Uterus (tissue), 4 donors: ENCODE data around the gene AGBL1. TPM values are rescaled to one million over a fixed set of nuclear protein-coding genes. Genes with fewer than 3 reads are reported as not detected.
A peak's percentile ranks its signal among the peaks of the same experiment; 100 is the strongest.

Experiments
- DNase-seq, 2 donors: peaks; one replicate each; pipeline ENCODE4 v3.0.0-alpha.2; 2019 to 2020
- H3K27ac ChIP-seq, 2 donors: fragments of 200-600 bp; sonication (generic); 1 replicate in 1 of 2; 2 replicates in 1 of 2; pipeline ENCODE4 v1.5.1; 2016 to 2018
- H3K27me3 ChIP-seq, 2 donors: fragments of 200-600 bp; sonication (generic); one replicate each; pipeline ENCODE4 v1.5.1; 2018 to 2019; ENCODE audit warnings: control low read depth in 1 of 2
- H3K36me3 ChIP-seq, 2 donors: fragments of 200-600 bp; sonication (generic); one replicate each; pipeline ENCODE4 v1.5.1; 2019; ENCODE audit warnings: control low read depth in 1 of 2
- H3K4me1 ChIP-seq, 2 donors: fragments of 200-600 bp; sonication (generic); one replicate each; pipeline ENCODE4 v1.5.1; 2018 to 2019; ENCODE audit warnings: control low read depth in 1 of 2
- H3K4me3 ChIP-seq, 2 donors: fragments of 200-600 bp; sonication (generic); 1 replicate in 1 of 2; 2 replicates in 1 of 2; pipeline ENCODE4 v1.5.1; 2018 to 2019; ENCODE audit warnings: mild to moderate bottlenecking in 1 of 2
- H3K9me3 ChIP-seq, 2 donors: fragments of 200-600 bp; sonication (generic); one replicate each; pipeline ENCODE4 v1.5.1; 2019; ENCODE audit warnings: control low read depth in 1 of 2
- CTCF ChIP-seq, 4 experiments: fragments of 200-600 bp in 2 of 4; fragments of 450-650 bp in 2 of 4; sonication (generic) in 2 of 4; IDR thresholded peaks; one replicate each; pipeline ENCODE4 v1.5.1; 2016 to 2019; ENCODE audit warnings: antibody characterized with exemption in 4 of 4, mild to moderate bottlenecking in 2 of 4, moderate library complexity in 1 of 4
- POLR2A ChIP-seq, 2 donors: fragments of 450-650 bp; IDR thresholded peaks; one replicate each; pipeline ENCODE4 v1.6.1; 2016; ENCODE audit warnings: antibody characterized with exemption in 2 of 2, mild to moderate bottlenecking in 1 of 2, moderate library complexity in 1 of 2
- intact Hi-C: fragments of 100-400 bp; cut with DNase I; formaldehyde crosslinking; loops from one replicate; pipeline ENCODE4 v1.15.1; 2023; ENCODE audit warnings: low total_unique reads
- total RNA-seq, 4 donors: library from RNA; depleted of rRNA in 3 of 4; stranded (reverse); fragments of >200 nt in 3 of 4; gene quantifications; one replicate each; pipeline versions ENCODE4 v1.1.0 to v1.2.4, GENCODE V29; 2014 to 2023
- donor health status: DM: yes; HTN: yes; CAD: no.

Gene AGBL1
- total RNA-seq, 4 donors from 2014 or later = 0.07 TPM; not detected in 3

- DNase-seq = no peak
- H3K4me1 ChIP-seq = no peaks in the 10 kb centered on the region
- no peaks in the 10 kb centered on the region for H3K9me3 ChIP-seq
- no peaks in the 10 kb centered on the region for H3K36me3 ChIP-seq
- no peak overlapping the region for H3K27ac ChIP-seq
- no peak overlapping the region for H3K4me3 ChIP-seq
- TF ChIP-seq CTCF (IDR thresholded peaks at IDR 0.05) (no peak), POLR2A (IDR thresholded peaks at IDR 0.05) (no peak)
- intact Hi-C loops = no loop called here
- no peaks in the 10 kb centered on the region for H3K27me3 ChIP-seq
Observed at GRCh38 chr15:86590461-86590860, 510.8 kb downstream of the AGBL1 start.

GRCh38 chr15:86591158-86591557, 511.5 kb downstream of the AGBL1 start:
- no peaks in the 10 kb centered on the region for H3K4me1 ChIP-seq
- no peak for TF ChIP-seq POLR2A (IDR thresholded peaks at IDR 0.05)
- TF ChIP-seq CTCF (IDR thresholded peaks at IDR 0.05) = no peak
- H3K27ac ChIP-seq = no peak overlapping the region
- no peaks in the 10 kb centered on the region for H3K9me3 ChIP-seq
- no peaks in the 10 kb centered on the region for H3K27me3 ChIP-seq
- no peak for DNase-seq
- intact Hi-C loops = no loop called here
- no peak overlapping the region for H3K4me3 ChIP-seq
- H3K36me3 ChIP-seq = no peaks in the 10 kb centered on the region

- peak in 1 of 2 donors; percentile 29 for DNase-seq
- no peaks in the 10 kb centered on the region for H3K36me3 ChIP-seq
- no peak overlapping the region for H3K4me3 ChIP-seq
- no peaks in the 10 kb centered on the region for H3K4me1 ChIP-seq
- no peaks in the 10 kb centered on the region for H3K27me3 ChIP-seq
- TF ChIP-seq POLR2A (IDR thresholded peaks at IDR 0.05) (no peak), CTCF (IDR thresholded peaks at IDR 0.05) (no peak)
- H3K9me3 ChIP-seq = no peaks in the 10 kb centered on the region
- intact Hi-C loops = no loop called here
- H3K27ac ChIP-seq = no peak overlapping the region
Observed at GRCh38 chr15:86591994-86592735, 512.5 kb downstream of the AGBL1 start.

GRCh38 chr15:86595741-86596140, 516.1 kb downstream of the AGBL1 start:
- Histone ChIP-seq H3K9me3 (no peaks in the 10 kb centered on the region), H3K4me3 (no peak overlapping the region), H3K27me3 (no peaks in the 10 kb centered on the region), H3K36me3 (no peaks in the 10 kb centered on the region), H3K4me1 (no peaks in the 10 kb centered on the region), H3K27ac (no peak overlapping the region)
- intact Hi-C loops = no loop called here
- TF ChIP-seq CTCF (IDR thresholded peaks at IDR 0.05) (no peak), POLR2A (IDR thresholded peaks at IDR 0.05) (no peak)
- DNase-seq = no peak

GRCh38 chr15:86603466-86603865, 523.8 kb downstream of the AGBL1 start:
- no peak overlapping the region for H3K27ac ChIP-seq
- no peaks in the 10 kb centered on the region for H3K4me1 ChIP-seq
- no peak for TF ChIP-seq CTCF (IDR thresholded peaks at IDR 0.05)
- TF ChIP-seq POLR2A (IDR thresholded peaks at IDR 0.05) = no peak
- no peaks in the 10 kb centered on the region for H3K36me3 ChIP-seq
- DNase-seq = no peak
- H3K27me3 ChIP-seq = no peaks in the 10 kb centered on the region
- intact Hi-C loops = no loop called here
- H3K4me3 ChIP-seq = no peak overlapping the region
- no peaks in the 10 kb centered on the region for H3K9me3 ChIP-seq
